HG03066 (cell line): Measurements from ENCODE around the gene EEIG1.
A peak's percentile ranks its signal among the peaks of the same experiment; 100 is the strongest.

ENCODE experiments used
- ATAC-seq: cut with Tn5 transposase; IDR thresholded peaks from one replicate; pipeline ENCODE4 v1.9.1; 2021; ENCODE audit warnings: low read depth; ENCODE audit not compliant: unreplicated experiment

The EEIG1 gene

GRCh38 chr9:127975376-127976315 lies 5.1 kb downstream of the EEIG1 start:
- no peak for ATAC-seq

GRCh38 chr9:127974769-127975261 lies 6.0 kb downstream of the EEIG1 start:
- no peak for ATAC-seq

- no peak for ATAC-seq
Measured at GRCh38 chr9:127974001-127974768, 6.6 kb downstream of the EEIG1 start.

- ATAC-seq: no peak
Measured at GRCh38 chr9:127973169-127974000, 7.4 kb downstream of the EEIG1 start.

- ATAC-seq: no peak
Measured at GRCh38 chr9:127972236-127972871, 8.4 kb downstream of the EEIG1 start.

- no peak for ATAC-seq
Measured at GRCh38 chr9:127971357-127972235, 9.2 kb downstream of the EEIG1 start.

GRCh38 chr9:127970401-127971313 lies 10.1 kb downstream of the EEIG1 start:
- peak; percentile 82 for ATAC-seq

GRCh38 chr9:127968700-127969383 lies 11.9 kb downstream of the EEIG1 start:
- no peak for ATAC-seq

- no peak for ATAC-seq
Measured at GRCh38 chr9:127968042-127968441, 12.7 kb downstream of the EEIG1 start.

GRCh38 chr9:127967151-127967809 lies 13.5 kb downstream of the EEIG1 start:
- ATAC-seq: no peak

GRCh38 chr9:127966416-127967150 lies 14.2 kb downstream of the EEIG1 start:
- no peak for ATAC-seq

GRCh38 chr9:127965953-127966352 lies 14.8 kb downstream of the EEIG1 start:
- no peak for ATAC-seq

GRCh38 chr9:127963359-127964064 lies 17.3 kb downstream of the EEIG1 start:
- ATAC-seq: no peak

GRCh38 chr9:127963041-127963358 lies 17.8 kb downstream of the EEIG1 start:
- no peak for ATAC-seq

GRCh38 chr9:127962278-127962677 lies 18.5 kb downstream of the EEIG1 start:
- no peak for ATAC-seq

GRCh38 chr9:127961613-127962155 lies 19.1 kb downstream of the EEIG1 start:
- no peak for ATAC-seq
